ENCODE data around the gene TNS1.
"Not testable (repeated sequence)": the region's sequence is repeated elsewhere in the genome, so short reads cannot be mapped to it uniquely, and the experiment has no call there.

The TNS1 gene

GRCh38 chr2:218029366-218030360, 26.9 kb upstream of the TNS1 start:
- no peak for DNase-seq

GRCh38 chr2:218028562-218029348, 26.0 kb upstream of the TNS1 start:
- no peak for DNase-seq

GRCh38 chr2:218028189-218028495, 25.3 kb upstream of the TNS1 start:
- no peak for DNase-seq

GRCh38 chr2:218027426-218028188, 24.8 kb upstream of the TNS1 start:
- no peak for DNase-seq

GRCh38 chr2:218026676-218027425, 24.1 kb upstream of the TNS1 start:
- DNase-seq, result no peak

GRCh38 chr2:218026244-218026643, 23.4 kb upstream of the TNS1 start:
- DNase-seq, result no peak

- DNase-seq, result no peak
Observed at GRCh38 chr2:218024871-218025270, 22.1 kb upstream of the TNS1 start.

GRCh38 chr2:218024336-218024735, 21.5 kb upstream of the TNS1 start:
- DNase-seq, result no peak

GRCh38 chr2:218023636-218024035, 20.8 kb upstream of the TNS1 start:
- DNase-seq, result no peak

GRCh38 chr2:218022851-218023530, 20.2 kb upstream of the TNS1 start:
- DNase-seq, result no peak

- no peak for DNase-seq
Observed at GRCh38 chr2:218022131-218022850, 19.5 kb upstream of the TNS1 start.

- no peak for DNase-seq
Observed at GRCh38 chr2:218021536-218022071, 18.8 kb upstream of the TNS1 start.

- DNase-seq, result no peak
Observed at GRCh38 chr2:218020966-218021535, 18.3 kb upstream of the TNS1 start.

GRCh38 chr2:218020281-218020680, 17.5 kb upstream of the TNS1 start:
- no peak for DNase-seq

- no peak for DNase-seq
Observed at GRCh38 chr2:218019411-218020060, 16.7 kb upstream of the TNS1 start.

GRCh38 chr2:218018842-218019125, 16.0 kb upstream of the TNS1 start:
- DNase-seq, result not testable (repeated sequence)

- DNase-seq, result no peak
Observed at GRCh38 chr2:218017211-218018053, 14.6 kb upstream of the TNS1 start.

- DNase-seq, result no peak
Observed at GRCh38 chr2:218016810-218017209, 14.0 kb upstream of the TNS1 start.
